ENCODE data around the gene PARM1. TPM values are rescaled to one million over a fixed set of nuclear protein-coding genes. Genes with fewer than 3 reads are reported as not detected.

PARM1 gene
- total RNA-seq, 1 donor from 2014 or later = not detected

DNA sequence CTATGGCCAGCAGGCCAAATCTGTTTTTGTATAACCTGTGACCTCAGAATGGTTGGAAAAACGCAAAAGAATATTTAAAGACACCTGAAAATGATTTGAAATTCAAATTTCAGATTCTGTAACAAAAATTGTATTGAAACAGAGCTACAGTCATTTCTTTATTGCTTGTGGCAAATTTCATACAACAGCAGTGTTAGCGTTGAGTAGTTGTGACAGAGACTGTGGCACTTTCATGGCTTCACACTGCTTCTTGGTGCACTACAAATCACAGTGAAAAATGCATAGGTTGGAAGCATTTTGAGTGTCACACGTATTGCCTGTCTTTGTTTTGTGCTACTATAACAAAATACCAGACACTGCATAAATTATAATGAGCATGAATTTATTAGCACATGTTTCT is 12.2 kb upstream of the PARM1 start:
- FAIRE-seq (no peak), DNase-seq (ENCODE audit: low read depth) (no peak)
- TF ChIP-seq, protein P1, sequence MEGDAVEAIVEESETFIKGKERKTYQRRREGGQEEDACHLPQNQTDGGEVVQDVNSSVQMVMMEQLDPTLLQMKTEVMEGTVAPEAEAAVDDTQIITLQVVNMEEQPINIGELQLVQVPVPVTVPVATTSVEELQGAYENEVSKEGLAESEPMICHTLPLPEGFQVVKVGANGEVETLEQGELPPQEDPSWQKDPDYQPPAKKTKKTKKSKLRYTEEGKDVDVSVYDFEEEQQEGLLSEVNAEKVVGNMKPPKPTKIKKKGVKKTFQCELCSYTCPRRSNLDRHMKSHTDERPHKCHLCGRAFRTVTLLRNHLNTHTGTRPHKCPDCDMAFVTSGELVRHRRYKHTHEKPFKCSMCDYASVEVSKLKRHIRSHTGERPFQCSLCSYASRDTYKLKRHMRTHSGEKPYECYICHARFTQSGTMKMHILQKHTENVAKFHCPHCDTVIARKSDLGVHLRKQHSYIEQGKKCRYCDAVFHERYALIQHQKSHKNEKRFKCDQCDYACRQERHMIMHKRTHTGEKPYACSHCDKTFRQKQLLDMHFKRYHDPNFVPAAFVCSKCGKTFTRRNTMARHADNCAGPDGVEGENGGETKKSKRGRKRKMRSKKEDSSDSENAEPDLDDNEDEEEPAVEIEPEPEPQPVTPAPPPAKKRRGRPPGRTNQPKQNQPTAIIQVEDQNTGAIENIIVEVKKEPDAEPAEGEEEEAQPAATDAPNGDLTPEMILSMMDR (IDR thresholded peaks at IDR 0.05; ENCODE audit: insufficient read depth, low read length, severe bottlenecking) = no peak
- H3K36me3 ChIP-seq (ENCODE audit: control insufficient read depth, insufficient read depth, low read length) = no peaks in the 10 kb centered on the region
- no peak overlapping the region for H3K4me3 ChIP-seq (ENCODE audit: low read depth, low read length)
- H3K27me3 ChIP-seq (ENCODE audit: control insufficient read depth, insufficient read depth, low read length) = no peaks in the 10 kb centered on the region

DNA sequence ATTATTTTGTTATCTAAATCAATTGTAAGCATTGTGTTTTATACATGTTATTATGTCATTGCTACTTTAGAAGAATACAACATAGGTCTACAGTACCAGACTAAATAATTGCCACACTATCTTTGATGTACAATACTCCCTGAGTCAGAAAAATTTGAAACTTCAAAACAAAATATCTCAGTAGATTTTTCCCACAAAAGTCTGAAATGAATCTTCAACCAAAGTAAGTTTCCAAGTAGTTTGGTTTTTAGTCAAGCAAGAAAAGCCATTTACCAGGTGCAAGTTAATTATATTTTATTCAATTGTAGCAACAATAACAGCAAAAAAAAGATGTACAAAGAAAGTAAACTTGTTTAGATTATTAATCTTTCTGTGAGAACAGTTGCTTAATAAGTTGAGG is 11.4 kb upstream of the PARM1 start:
- no peaks in the 10 kb centered on the region for H3K27me3 ChIP-seq (ENCODE audit: control insufficient read depth, insufficient read depth, low read length)
- FAIRE-seq (no peak), DNase-seq (ENCODE audit: low read depth) (no peak)
- no peak overlapping the region for H3K4me3 ChIP-seq (ENCODE audit: low read depth, low read length)
- TF ChIP-seq, protein P1 (IDR thresholded peaks at IDR 0.05; ENCODE audit: insufficient read depth, low read length, severe bottlenecking) = no peak
- H3K36me3 ChIP-seq (ENCODE audit: control insufficient read depth, insufficient read depth, low read length) = no peaks in the 10 kb centered on the region

DNA sequence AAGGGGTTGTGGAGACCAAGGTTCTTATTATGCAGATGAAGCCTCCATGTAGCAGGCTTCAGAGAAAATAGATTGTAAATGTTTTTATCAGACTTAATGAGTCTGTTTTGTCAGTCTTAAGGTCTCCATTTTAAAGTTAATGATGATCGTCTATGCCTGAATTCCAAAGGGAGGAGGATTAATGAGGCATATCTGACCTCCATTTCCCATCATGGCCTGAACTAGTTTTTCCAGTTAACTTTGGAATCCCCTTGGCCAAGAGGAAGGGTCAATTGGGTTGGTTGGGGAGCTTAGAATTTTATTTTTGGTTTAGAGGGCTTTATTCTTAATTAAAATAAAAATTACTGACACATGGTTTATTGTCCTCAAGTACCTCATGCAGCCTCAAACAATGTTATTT is 6.9 kb upstream of the PARM1 start:
- Histone ChIP-seq H3K4me3 (ENCODE audit: low read depth, low read length) (no peak overlapping the region), H3K36me3 (ENCODE audit: control insufficient read depth, insufficient read depth, low read length) (no peaks in the 10 kb centered on the region), H3K27me3 (ENCODE audit: control insufficient read depth, insufficient read depth, low read length) (no peaks in the 10 kb centered on the region)
- TF ChIP-seq, protein P1 (IDR thresholded peaks at IDR 0.05; ENCODE audit: insufficient read depth, low read length, severe bottlenecking) = no peak
- DNase-seq (ENCODE audit: low read depth) (no peak), FAIRE-seq (no peak)

DNA sequence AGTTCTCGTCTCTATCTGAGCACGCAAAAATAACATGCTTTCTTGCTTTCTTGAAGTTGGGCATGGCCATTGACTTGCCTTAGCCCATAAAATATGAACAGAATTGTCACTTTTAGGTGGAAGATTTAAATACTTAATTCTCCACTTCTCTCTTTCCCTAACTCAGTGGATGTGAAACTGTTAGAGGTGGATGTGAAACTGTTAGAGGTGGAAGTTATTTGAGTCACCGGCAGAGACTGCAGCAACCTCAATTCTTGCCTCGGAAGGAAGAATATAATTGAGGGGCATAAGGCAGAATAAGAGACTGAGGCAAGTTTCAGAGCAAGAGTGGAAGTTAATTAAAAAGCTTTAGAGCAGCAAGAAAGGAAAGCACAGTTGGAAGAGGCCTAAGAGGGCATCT is 2.8 kb upstream of the PARM1 start:
- Histone ChIP-seq H3K4me3 (ENCODE audit: low read depth, low read length) (no peak overlapping the region), H3K36me3 (ENCODE audit: control insufficient read depth, insufficient read depth, low read length) (no peaks in the 10 kb centered on the region), H3K27me3 (ENCODE audit: control insufficient read depth, insufficient read depth, low read length) (peaks cover 11% of the 10 kb centered on the region)
- DNase-seq (ENCODE audit: low read depth) (no peak), FAIRE-seq (no peak)
- TF ChIP-seq, protein P1 (IDR thresholded peaks at IDR 0.05; ENCODE audit: insufficient read depth, low read length, severe bottlenecking) = no peak

DNA sequence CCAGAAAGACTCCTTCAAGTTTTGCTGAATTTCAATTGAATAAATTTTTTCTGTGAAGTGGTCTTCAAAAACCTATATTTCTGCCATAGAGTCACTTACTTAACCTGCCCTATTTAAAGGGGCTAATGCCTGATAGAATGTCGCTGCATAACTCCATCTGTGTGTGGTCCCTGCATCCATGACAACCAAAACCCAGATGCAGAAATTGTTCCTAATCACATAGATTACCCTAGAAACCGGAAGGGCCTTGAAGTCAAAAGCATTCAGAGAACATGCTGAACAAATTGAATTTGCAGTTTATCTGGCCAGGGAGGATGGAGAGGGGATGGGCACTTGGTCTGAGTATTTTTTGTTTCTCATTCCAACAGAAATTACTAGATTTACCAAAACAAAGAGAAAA is 1.5 kb upstream of the PARM1 start:
- Histone ChIP-seq H3K36me3 (ENCODE audit: control insufficient read depth, insufficient read depth, low read length) (no peaks in the 10 kb centered on the region), H3K4me3 (ENCODE audit: low read depth, low read length) (no peak overlapping the region), H3K27me3 (ENCODE audit: control insufficient read depth, insufficient read depth, low read length) (peaks cover 14% of the 10 kb centered on the region)
- FAIRE-seq = no peak
- TF ChIP-seq, protein P1 (IDR thresholded peaks at IDR 0.05; ENCODE audit: insufficient read depth, low read length, severe bottlenecking) = no peak
- DNase-seq (ENCODE audit: low read depth) = no peak

DNA sequence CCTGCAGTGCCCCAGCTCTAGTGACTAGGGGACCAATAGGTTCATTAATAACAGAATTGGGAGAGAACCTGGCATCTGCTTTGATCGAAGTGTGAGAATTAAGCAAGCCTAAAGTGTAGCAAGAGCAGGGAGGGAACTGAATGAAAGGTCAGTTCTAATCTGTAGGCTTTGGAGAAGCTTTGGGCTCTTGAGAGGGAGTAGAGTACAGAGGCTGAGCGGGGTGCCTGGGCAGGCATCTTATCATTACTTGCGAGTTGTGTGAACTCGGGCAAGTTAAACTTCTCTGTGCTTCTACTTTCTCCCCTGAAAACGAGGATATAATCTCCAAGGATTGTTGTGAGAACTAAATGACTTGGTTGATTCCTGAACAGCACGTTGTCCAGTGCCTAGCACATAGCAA is 906 bp upstream of the PARM1 start:
- Histone ChIP-seq H3K4me3 (ENCODE audit: low read depth, low read length) (no peak overlapping the region), H3K27me3 (ENCODE audit: control insufficient read depth, insufficient read depth, low read length) (peaks cover 14% of the 10 kb centered on the region), H3K36me3 (ENCODE audit: control insufficient read depth, insufficient read depth, low read length) (no peaks in the 10 kb centered on the region)
- DNase-seq (ENCODE audit: low read depth) (no peak), FAIRE-seq (no peak)
- TF ChIP-seq, protein P1 (IDR thresholded peaks at IDR 0.05; ENCODE audit: insufficient read depth, low read length, severe bottlenecking) = no peak
